ENCODE results near the gene NINJ1.

DNA sequence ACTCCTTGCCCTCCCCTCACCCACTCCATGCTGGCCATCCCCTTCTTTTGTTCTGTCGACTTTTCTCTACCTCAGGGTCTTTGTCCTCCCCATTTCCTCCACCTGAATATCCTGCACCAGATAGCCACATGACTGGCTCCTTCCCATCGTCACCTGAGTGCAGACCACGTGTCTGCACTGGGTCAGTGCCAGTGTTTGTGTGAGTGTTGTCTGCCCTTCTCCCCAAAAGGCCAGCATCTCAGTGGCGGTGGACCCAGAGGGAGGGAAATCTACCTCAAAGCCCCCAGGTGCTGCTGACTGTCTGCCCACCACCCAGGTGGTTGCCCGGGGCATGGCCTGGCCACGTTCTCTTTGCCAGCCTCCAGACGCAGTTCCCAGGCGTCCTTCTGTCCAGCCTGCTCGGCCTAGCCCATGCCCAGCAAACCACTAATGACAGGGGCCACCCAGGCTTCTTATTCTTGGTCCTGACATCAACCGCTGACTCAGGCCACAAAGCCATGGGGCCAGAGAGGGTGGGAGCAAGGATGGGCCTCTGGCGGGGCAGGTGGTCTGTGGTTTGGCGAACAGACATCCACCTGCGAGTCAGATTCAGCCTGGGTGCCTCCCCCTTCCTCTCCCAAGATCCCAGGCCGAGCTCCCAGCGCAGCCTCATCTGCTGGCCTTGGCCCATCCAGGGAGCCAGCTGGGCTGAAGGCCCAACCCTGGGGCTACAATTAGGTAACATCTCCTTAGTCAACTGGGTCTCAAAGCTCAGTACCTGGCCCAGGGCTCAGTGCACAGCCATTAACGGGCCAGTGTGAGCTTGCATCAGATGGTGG is 5.5 kb upstream of the NINJ1 start:
- TF ChIP-seq POLR2A (IDR thresholded peaks at IDR 0.05; ENCODE audit: low read depth, low read length) (no peak), POLR2AphosphoS5 (IDR thresholded peaks at IDR 0.05; ENCODE audit: low read depth, low read length) (no peak)

Measured in GM12892 (cell line).